Measurements from ENCODE around the gene RNF26. TPM values are rescaled to one million over a fixed set of nuclear protein-coding genes. Genes with fewer than 3 reads are reported as not detected.

RNF26 gene
- total RNA-seq, 5 donors from 2014 or later (not counting 1 experiment from before 2014, with no cell fraction given): 18.4 to 21.4 (median 20.3) TPM

- Histone ChIP-seq H3K4me1 (ENCODE audit: control insufficient read depth in 1 of 2, extremely low read depth in 1 of 2, insufficient read depth in 2 of 2, low read length in 2 of 2) (peaks cover 0 to 14% of the 10 kb centered on the region in 2 experiments), H3K9me3 (no peaks in the 10 kb centered on the region), H3K4me3 (ENCODE audit: control insufficient read depth in 1 of 2, extremely low read depth in 1 of 2, low read length in 1 of 2) (no peak overlapping the region), H3K36me3 (ENCODE audit: control insufficient read depth in 2 of 2, extremely low read depth in 1 of 2, insufficient read depth in 1 of 2, low read length in 1 of 2) (no peaks in the 10 kb centered on the region), H3K27me3 (replicated peaks in 1 of 2; ENCODE audit: control insufficient read depth in 2 of 2, extremely low read depth in 1 of 2, insufficient read depth in 2 of 2, low read length in 1 of 2) (peaks cover 12 to 49% of the 10 kb centered on the region in 2 experiments), H3K27ac (ENCODE audit: low read length) (no peak overlapping the region)
- peaks cover 8 to 14% (median 9%) of the 10 kb centered on the region in 3 donors for H3K4me1 Mint-ChIP-seq
- no peaks in the 10 kb centered on the region for H3K9me3 Mint-ChIP-seq
- peak overlapping the region in 1 of 3 donors; percentile 67 for H3K4me3 Mint-ChIP-seq
- ChIA-PET CTCF (interaction anchor here in 1 of 2 donors (0.5 to 2.1 kb wide), 2 partner anchors 14 to 507 kb away, joined by 3 to 5 read pairs; no protein-coding TSS in a partner anchor), POLR2A (interaction anchor here in 1 of 2 donors (0.5 kb wide), 1 partner anchor 150 kb away, joined by 6 read pairs; no protein-coding TSS in a partner anchor)
- H3K36me3 Mint-ChIP-seq: no peaks in the 10 kb centered on the region
- H3K27me3 Mint-ChIP-seq: peaks cover 30 to 46% of the 10 kb centered on the region in 2 donors
- no peak overlapping the region for H3K27ac Mint-ChIP-seq
- no peak for ATAC-seq (replicated peaks in 1 of 4)
- 92% methylated on average over 5 of the region's 5 CpGs for WGBS (ENCODE audit: insufficient coverage)
- no peak for DNase-seq
Measured at GRCh38 chr11:119362741-119363080, 28.4 kb downstream of the RNF26 start.

- Histone ChIP-seq H3K9me3 (no peaks in the 10 kb centered on the region), H3K36me3 (ENCODE audit: control insufficient read depth in 2 of 2, extremely low read depth in 1 of 2, insufficient read depth in 1 of 2, low read length in 1 of 2) (no peaks in the 10 kb centered on the region), H3K4me1 (ENCODE audit: control insufficient read depth in 1 of 2, extremely low read depth in 1 of 2, insufficient read depth in 2 of 2, low read length in 2 of 2) (peaks cover 0 to 14% of the 10 kb centered on the region in 2 experiments), H3K27me3 (replicated peaks in 1 of 2; ENCODE audit: control insufficient read depth in 2 of 2, extremely low read depth in 1 of 2, insufficient read depth in 2 of 2, low read length in 1 of 2) (peaks cover 12 to 54% of the 10 kb centered on the region in 2 experiments), H3K4me3 (ENCODE audit: control insufficient read depth in 1 of 2, extremely low read depth in 1 of 2, low read length in 1 of 2) (peak overlapping the region in 1 of 2 donors; percentile 23), H3K27ac (ENCODE audit: low read length) (no peak overlapping the region)
- no peaks in the 10 kb centered on the region for H3K36me3 Mint-ChIP-seq
- ATAC-seq (replicated peaks in 1 of 4): no peak
- WGBS (ENCODE audit: insufficient coverage): 29% methylated on average over 29 of the region's 44 CpGs
- H3K27ac Mint-ChIP-seq: no peak overlapping the region
- H3K4me3 Mint-ChIP-seq: peak overlapping the region; percentile 31 to 67 (median 34)
- H3K9me3 Mint-ChIP-seq: no peaks in the 10 kb centered on the region
- H3K27me3 Mint-ChIP-seq: peaks cover 31 to 52% of the 10 kb centered on the region in 2 donors
- CTCF ChIA-PET: interaction anchor here in 1 of 2 donors (0.5 kb wide), 1 partner anchor 507 kb away, joined by 3 read pairs; no protein-coding TSS in a partner anchor
- DNase-seq: no peak
- POLR2A ChIA-PET: interaction anchor here in 1 of 2 donors (0.5 kb wide), 1 partner anchor 150 kb away, joined by 6 read pairs; no protein-coding TSS in a partner anchor
- peaks cover 8 to 14% (median 9%) of the 10 kb centered on the region in 3 donors for H3K4me1 Mint-ChIP-seq
Measured at GRCh38 chr11:119363081-119363850, 28.9 kb downstream of the RNF26 start.

- Mint-ChIP-seq H3K4me3 (peak overlapping the region; percentile 73 to 85 (median 79)), H3K9me3 (no peaks in the 10 kb centered on the region), H3K36me3 (no peaks in the 10 kb centered on the region), H3K27me3 (peaks cover 34 to 53% of the 10 kb centered on the region in 2 donors), H3K4me1 (peaks cover 8 to 14% (median 9%) of the 10 kb centered on the region in 3 donors), H3K27ac (no peak overlapping the region)
- ATAC-seq (replicated peaks in 1 of 4) (peak; percentile 86 to 91 (median 89)), DNase-seq (peak in 20 of 35 experiments; percentile 11 to 69 (median 33))
- Histone ChIP-seq H3K36me3 (ENCODE audit: control insufficient read depth in 2 of 2, extremely low read depth in 1 of 2, insufficient read depth in 1 of 2, low read length in 1 of 2) (no peaks in the 10 kb centered on the region), H3K4me1 (ENCODE audit: control insufficient read depth in 1 of 2, extremely low read depth in 1 of 2, insufficient read depth in 2 of 2, low read length in 2 of 2) (peaks cover 0 to 14% of the 10 kb centered on the region in 2 experiments), H3K4me3 (ENCODE audit: control insufficient read depth in 1 of 2, extremely low read depth in 1 of 2, low read length in 1 of 2) (peak overlapping the region; percentile 23 to 32), H3K9me3 (no peaks in the 10 kb centered on the region), H3K27ac (ENCODE audit: low read length) (no peak overlapping the region), H3K27me3 (replicated peaks in 1 of 2; ENCODE audit: control insufficient read depth in 2 of 2, extremely low read depth in 1 of 2, insufficient read depth in 2 of 2, low read length in 1 of 2) (peaks cover 12 to 62% of the 10 kb centered on the region in 2 experiments)
- WGBS (ENCODE audit: insufficient coverage): 2% methylated on average over 76 of the region's 88 CpGs
- POLR2A ChIA-PET: no interaction called here
- CTCF ChIA-PET: interaction anchor here (0.5 to 1.6 kb wide), 4 partner anchors 8 to 81 kb away, joined by 3 to 7 read pairs (median 6); no protein-coding TSS in a partner anchor
Measured at GRCh38 chr11:119363851-119364590, 29.7 kb downstream of the RNF26 start.

- no peak for ATAC-seq (replicated peaks in 1 of 4)
- Mint-ChIP-seq H3K4me3 (peak overlapping the region in 1 of 3 donors; percentile 85), H3K27ac (peak overlapping the region in 1 of 2 donors; percentile 43), H3K4me1 (peaks cover 8 to 14% (median 9%) of the 10 kb centered on the region in 3 donors), H3K36me3 (no peaks in the 10 kb centered on the region), H3K9me3 (no peaks in the 10 kb centered on the region), H3K27me3 (peaks cover 41 to 63% of the 10 kb centered on the region in 2 donors)
- Histone ChIP-seq H3K27me3 (replicated peaks in 1 of 2; ENCODE audit: control insufficient read depth in 2 of 2, extremely low read depth in 1 of 2, insufficient read depth in 2 of 2, low read length in 1 of 2) (peaks cover 12 to 64% of the 10 kb centered on the region in 2 experiments), H3K9me3 (no peaks in the 10 kb centered on the region), H3K4me3 (ENCODE audit: control insufficient read depth in 1 of 2, extremely low read depth in 1 of 2, low read length in 1 of 2) (no peak overlapping the region), H3K4me1 (ENCODE audit: control insufficient read depth in 1 of 2, extremely low read depth in 1 of 2, insufficient read depth in 2 of 2, low read length in 2 of 2) (peaks cover 0 to 14% of the 10 kb centered on the region in 2 experiments), H3K27ac (ENCODE audit: low read length) (no peak overlapping the region), H3K36me3 (ENCODE audit: control insufficient read depth in 2 of 2, extremely low read depth in 1 of 2, insufficient read depth in 1 of 2, low read length in 1 of 2) (no peaks in the 10 kb centered on the region)
- DNase-seq: no peak
- POLR2A ChIA-PET: no interaction called here
- 81% methylated on average over 3 of the region's 6 CpGs for WGBS (ENCODE audit: insufficient coverage)
- CTCF ChIA-PET: interaction anchor here (1.0 to 1.6 kb wide), 3 partner anchors 9 to 27 kb away, joined by 3 to 6 read pairs (median 5); no protein-coding TSS in a partner anchor
Measured at GRCh38 chr11:119365071-119365591, 30.8 kb downstream of the RNF26 start.

GRCh38 chr11:119366690-119367620, 32.6 kb downstream of the RNF26 start:
- H3K27me3 Mint-ChIP-seq: peaks cover 43 to 66% of the 10 kb centered on the region in 2 donors
- no peaks in the 10 kb centered on the region for H3K36me3 Mint-ChIP-seq
- H3K4me3 Mint-ChIP-seq: no peak overlapping the region

More at GRCh38 chr11:119366690-119367620, 32.6 kb downstream of the RNF26 start:
- WGBS (ENCODE audit: insufficient coverage): 77% methylated on average over 5 of the region's 11 CpGs
- ChIA-PET CTCF (interaction anchor here in 1 of 2 donors (0.5 to 1.3 kb wide), 3 partner anchors 8 to 1168 kb away, joined by 3 to 4 read pairs (median 3); no protein-coding TSS in a partner anchor), POLR2A (interaction anchor here in 1 of 2 donors (0.6 kb wide), 1 partner anchor 20 kb away, joined by 3 read pairs; no protein-coding TSS in a partner anchor)
- Mint-ChIP-seq H3K27ac (no peak overlapping the region), H3K4me1 (peaks cover 8 to 18% (median 11%) of the 10 kb centered on the region in 3 donors), H3K9me3 (no peaks in the 10 kb centered on the region)
- no peaks in the 10 kb centered on the region for H3K36me3 ChIP-seq (ENCODE audit: control insufficient read depth in 2 of 2, extremely low read depth in 1 of 2, insufficient read depth in 1 of 2, low read length in 1 of 2)
- ATAC-seq (replicated peaks in 1 of 4): no peak
- H3K4me1 ChIP-seq (ENCODE audit: control insufficient read depth in 1 of 2, extremely low read depth in 1 of 2, insufficient read depth in 2 of 2, low read length in 2 of 2): peaks cover 0 to 24% of the 10 kb centered on the region in 2 experiments
- DNase-seq: no peak
- no peak overlapping the region for H3K4me3 ChIP-seq (ENCODE audit: control insufficient read depth in 1 of 2, extremely low read depth in 1 of 2, low read length in 1 of 2)
- no peaks in the 10 kb centered on the region for H3K9me3 ChIP-seq
- peaks cover 12 to 71% of the 10 kb centered on the region in 2 experiments for H3K27me3 ChIP-seq (replicated peaks in 1 of 2; ENCODE audit: control insufficient read depth in 2 of 2, extremely low read depth in 1 of 2, insufficient read depth in 2 of 2, low read length in 1 of 2)
- no peak overlapping the region for H3K27ac ChIP-seq (ENCODE audit: low read length)

Measured in T-cell (primary cell).